ENCODE measurements around the gene TSPAN32. TPM values are rescaled to one million over a fixed set of nuclear protein-coding genes. Genes with fewer than 3 reads are reported as not detected.

The TSPAN32 gene
- total and polyA plus RNA-seq, 2 donors (not counting 3 experiments of a cell fraction or from before 2014, with no cell fraction given), result not detected

GRCh38 chr11:2360081-2360642 lies 58.3 kb downstream of the TSPAN32 start:
- dilution Hi-C loops (cut with MboI; ENCODE audit: extremely low pct_ligation_motif_present, low sequenced_read_pairs) (no loop called here), intact Hi-C loops (cut with micrococcal nuclease) (no loop called here)
- H3K4me3 ChIP-seq (replicated peaks in 1 of 3; ENCODE audit: insufficient read depth in 1 of 3, low read depth in 1 of 3, low read length in 3 of 3), result no peak overlapping the region
- no peak for TF ChIP-seq POLR2A (IDR thresholded peaks at IDR 0.05; ENCODE audit: low read depth, low read length)
- no peak overlapping the region for H3K9ac ChIP-seq (replicated peaks; ENCODE audit: extremely low read depth, insufficient read depth, low read length)
- H3K27me3 ChIP-seq (ENCODE audit: control insufficient read depth in 2 of 2, insufficient read depth in 2 of 2, low read length in 2 of 2), result no peaks in the 10 kb centered on the region
- H3K9me3 ChIP-seq (replicated peaks; ENCODE audit: control insufficient read depth, insufficient read depth, low read length), result no peaks in the 10 kb centered on the region
- H3K27ac ChIP-seq (ENCODE audit: insufficient read depth, low read depth, low read length), result no peak overlapping the region
- no peak for DNase-seq (ENCODE audit: low read depth, low spot score)
- no peaks in the 10 kb centered on the region for H4K20me1 ChIP-seq (replicated peaks; ENCODE audit: control insufficient read depth, extremely low read depth, insufficient read depth, low read length)
- BruUV-seq (replicated peaks), result no TSS peak
- POLR2A ChIA-PET, result no interaction called here
- H3K36me3 ChIP-seq (ENCODE audit: control insufficient read depth in 2 of 2, extremely low read depth in 1 of 2, insufficient read depth in 2 of 2, low read length in 2 of 2), result no peaks in the 10 kb centered on the region
- no peak overlapping the region for H3K4me2 ChIP-seq (ENCODE audit: insufficient read depth, low read length)
- H3K79me2 ChIP-seq (ENCODE audit: control insufficient read depth, insufficient read depth, low read length), result no peaks in the 10 kb centered on the region
- FAIRE-seq, result no peak
- H3K4me1 ChIP-seq (ENCODE audit: control insufficient read depth, extremely low read depth, insufficient read depth, low read length), result no peaks in the 10 kb centered on the region
- H2AFZ ChIP-seq (ENCODE audit: low read depth, low read length), result no peak overlapping the region
- CTCF ChIA-PET, result interaction anchor here (1.1 kb wide), 1 partner anchor 12 kb away, joined by 3 read pairs; no protein-coding TSS in a partner anchor
- no peaks in the 10 kb centered on the region for H3K9me1 ChIP-seq (replicated peaks; ENCODE audit: control insufficient read depth, extremely low read depth, insufficient read depth, low read length)

- H3K27me3 ChIP-seq (ENCODE audit: control insufficient read depth in 2 of 2, insufficient read depth in 2 of 2, low read length in 2 of 2), result no peaks in the 10 kb centered on the region
- H3K9ac ChIP-seq (replicated peaks; ENCODE audit: extremely low read depth, insufficient read depth, low read length), result no peak overlapping the region
- no peaks in the 10 kb centered on the region for H3K4me1 ChIP-seq (ENCODE audit: control insufficient read depth, extremely low read depth, insufficient read depth, low read length)
- no peaks in the 10 kb centered on the region for H3K79me2 ChIP-seq (ENCODE audit: control insufficient read depth, insufficient read depth, low read length)
- H3K4me2 ChIP-seq (ENCODE audit: insufficient read depth, low read length), result no peak overlapping the region
- no peak overlapping the region for H2AFZ ChIP-seq (ENCODE audit: low read depth, low read length)
- TF ChIP-seq JUN (IDR thresholded peaks at IDR 0.05; ENCODE audit: borderline replicate concordance, insufficient read depth, insufficient read length, low read depth) (no peak), POLR2AphosphoS5 (IDR thresholded peaks at IDR 0.05; ENCODE audit: insufficient read depth, low read depth, low read length) (no peak), FOS (IDR thresholded peaks at IDR 0.05; ENCODE audit: borderline replicate concordance, insufficient read depth, low read length) (no peak), EZH2 (IDR thresholded peaks at IDR 0.05; ENCODE audit: borderline replicate concordance, low read depth, low read length, severe bottlenecking) (no peak), POLR2A (IDR thresholded peaks at IDR 0.05; ENCODE audit: low read depth, low read length) (no peak), MAX (IDR thresholded peaks at IDR 0.05; ENCODE audit: insufficient read depth, insufficient read length) (no peak), GATA2 (IDR thresholded peaks at IDR 0.05; ENCODE audit: insufficient read depth, insufficient read length, low read depth, low read length) (no peak), MYC (IDR thresholded peaks at IDR 0.05; ENCODE audit: low read depth, low read length) (no peak), CTCF (IDR thresholded peaks at IDR 0.05; ENCODE audit: extremely low read depth in 1 of 2, insufficient read depth in 1 of 2, low read depth in 1 of 2, low read length in 2 of 2) (no peak)
- BruUV-seq (replicated peaks), result no TSS peak
- POLR2A ChIA-PET, result no interaction called here
- dilution Hi-C loops (cut with MboI; ENCODE audit: extremely low pct_ligation_motif_present, low sequenced_read_pairs) (no loop called here), intact Hi-C loops (cut with micrococcal nuclease) (no loop called here)
- DNase-seq (ENCODE audit: low read depth, low spot score), result no peak
- no peaks in the 10 kb centered on the region for H3K9me1 ChIP-seq (replicated peaks; ENCODE audit: control insufficient read depth, extremely low read depth, insufficient read depth, low read length)
- H3K4me3 ChIP-seq (replicated peaks in 1 of 3; ENCODE audit: insufficient read depth in 1 of 3, low read depth in 1 of 3, low read length in 3 of 3), result no peak overlapping the region
- no peak overlapping the region for H3K27ac ChIP-seq (ENCODE audit: insufficient read depth, low read depth, low read length)
- no peaks in the 10 kb centered on the region for H4K20me1 ChIP-seq (replicated peaks; ENCODE audit: control insufficient read depth, extremely low read depth, insufficient read depth, low read length)
- no peaks in the 10 kb centered on the region for H3K36me3 ChIP-seq (ENCODE audit: control insufficient read depth in 2 of 2, extremely low read depth in 1 of 2, insufficient read depth in 2 of 2, low read length in 2 of 2)
- H3K9me3 ChIP-seq (replicated peaks; ENCODE audit: control insufficient read depth, insufficient read depth, low read length), result no peaks in the 10 kb centered on the region
- FAIRE-seq, result no peak
- CTCF ChIA-PET, result no interaction called here
Observed at GRCh38 chr11:2361565-2361964, 59.8 kb downstream of the TSPAN32 start.

All from endothelial cell of umbilical vein (primary cell).